ENCODE data around the gene ASIC4. TPM values are rescaled to one million over a fixed set of nuclear protein-coding genes. Genes with fewer than 3 reads are reported as not detected.

The ASIC4 gene
- total and polyA plus RNA-seq, 2 of the 13 experiments (the other 11 are each of a cell fraction or from before 2014, with no cell fraction given), result 0.03 TPM; not detected in 1

- TF ChIP-seq ZNF318 (CRISPR knock-in tag; IDR thresholded peaks at IDR 0.05) (peak; percentile 33; the same call in 1 of the 2 replicates), EHMT2 (IDR thresholded peaks at IDR 0.05; ENCODE audit: borderline replicate concordance, low read depth, low read length) (peak; percentile 73; the same call in 1 of the 2 replicates), NFIB (CRISPR knock-in tag; IDR thresholded peaks at IDR 0.05; ENCODE audit: borderline replicate concordance) (no peak), ZBTB8A (CRISPR knock-in tag; IDR thresholded peaks at IDR 0.05; ENCODE audit: borderline replicate concordance, low read depth) (no peak), ZNF160 (CRISPR knock-in tag; IDR thresholded peaks at IDR 0.05) (no peak; the same call in none of the 2 replicates), RXRB (CRISPR knock-in tag; IDR thresholded peaks at IDR 0.05; ENCODE audit: borderline replicate concordance) (peak; percentile 68), ZNF383 (CRISPR knock-in tag; IDR thresholded peaks at IDR 0.05; ENCODE audit: borderline replicate concordance) (no peak), ELF3 (CRISPR knock-in tag; IDR thresholded peaks at IDR 0.05) (peak; percentile 69), MBNL3 (CRISPR knock-in tag; conservative IDR thresholded peaks at IDR 0.05) (no peak), RORA (CRISPR knock-in tag; IDR thresholded peaks at IDR 0.05) (0 out of 2 replicates have a peak, but pooled peaks have one; percentile 30), NBN (conservative IDR thresholded peaks at IDR 0.05) (no peak), CENPX (CRISPR knock-in tag; IDR thresholded peaks at IDR 0.05) (no peak), RFX5 (IDR thresholded peaks at IDR 0.05; ENCODE audit: low read depth, low read length) (peak; percentile 86), SMARCC2 (IDR thresholded peaks at IDR 0.05) (no peak), PAF1 (CRISPR knock-in tag; IDR thresholded peaks at IDR 0.05) (no peak), ZBTB21 (CRISPR knock-in tag; IDR thresholded peaks at IDR 0.05) (peak; percentile 99), ZNF557 (CRISPR knock-in tag; IDR thresholded peaks at IDR 0.05) (peak; percentile 61; the same call in 1 of the 2 replicates), ZMAT5 (CRISPR knock-in tag; IDR thresholded peaks at IDR 0.05; ENCODE audit: borderline replicate concordance, low read depth) (no peak), ZNF337 (CRISPR knock-in tag; IDR thresholded peaks at IDR 0.05; ENCODE audit: borderline replicate concordance, low read depth) (peak; percentile 45; the same call in 1 of the 2 replicates), PCBP1 (IDR thresholded peaks at IDR 0.05; ENCODE audit: borderline replicate concordance, low read depth, low read length) (peak; percentile 76)
- TF ChIP-seq, protein P1, sequence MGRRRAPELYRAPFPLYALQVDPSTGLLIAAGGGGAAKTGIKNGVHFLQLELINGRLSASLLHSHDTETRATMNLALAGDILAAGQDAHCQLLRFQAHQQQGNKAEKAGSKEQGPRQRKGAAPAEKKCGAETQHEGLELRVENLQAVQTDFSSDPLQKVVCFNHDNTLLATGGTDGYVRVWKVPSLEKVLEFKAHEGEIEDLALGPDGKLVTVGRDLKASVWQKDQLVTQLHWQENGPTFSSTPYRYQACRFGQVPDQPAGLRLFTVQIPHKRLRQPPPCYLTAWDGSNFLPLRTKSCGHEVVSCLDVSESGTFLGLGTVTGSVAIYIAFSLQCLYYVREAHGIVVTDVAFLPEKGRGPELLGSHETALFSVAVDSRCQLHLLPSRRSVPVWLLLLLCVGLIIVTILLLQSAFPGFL (CRISPR knock-in tag; IDR thresholded peaks at IDR 0.05), result 0 out of 2 replicates have a peak, but pooled peaks have one; percentile 48
Measured at GRCh38 chr2:219543596-219544358, 29.5 kb downstream of the ASIC4 start, which contains the start of the genes CHPF and TMEM198 (continued).

Measured in HepG2 (cell line).